GM12873 (cell line): ENCODE measurements around the gene DENND2C.

Experiments used
- CTCF ChIP-seq: IDR thresholded peaks from 2 replicates; pipeline ENCODE4 v1.5.1; 2012; ENCODE audit warnings: low read depth, mild to moderate bottlenecking, moderate library complexity, low read length, control low read depth; ENCODE audit not compliant: insufficient read depth; ENCODE audit errors: missing control alignments

The DENND2C gene

GRCh38 chr1:114694540-114695310, 24.9 kb upstream of the DENND2C start:
- no peak for TF ChIP-seq CTCF

- TF ChIP-seq CTCF, result no peak
These were observed 23.1 kb upstream of the DENND2C start for GRCh38 chr1:114692947-114693346.

GRCh38 chr1:114691061-114691460, 21.2 kb upstream of the DENND2C start:
- TF ChIP-seq CTCF, result no peak

- TF ChIP-seq CTCF, result no peak
These were observed 20.3 kb upstream of the DENND2C start for GRCh38 chr1:114690148-114690547.

- TF ChIP-seq CTCF, result no peak
These were observed 18.7 kb upstream of the DENND2C start for GRCh38 chr1:114688526-114688925.

GRCh38 chr1:114685851-114686250, 16.0 kb upstream of the DENND2C start:
- no peak for TF ChIP-seq CTCF

GRCh38 chr1:114677691-114678090, 7.8 kb upstream of the DENND2C start:
- no peak for TF ChIP-seq CTCF
